GM19240 (cell line): Measurements from ENCODE around the gene SOX6.

ENCODE experiments used
- DNase-seq: peaks from one replicate; pipeline ENCODE4 v3.0.0; 2011; ENCODE audit warnings: low spot score; ENCODE audit not compliant: insufficient read length

Gene SOX6

DNA sequence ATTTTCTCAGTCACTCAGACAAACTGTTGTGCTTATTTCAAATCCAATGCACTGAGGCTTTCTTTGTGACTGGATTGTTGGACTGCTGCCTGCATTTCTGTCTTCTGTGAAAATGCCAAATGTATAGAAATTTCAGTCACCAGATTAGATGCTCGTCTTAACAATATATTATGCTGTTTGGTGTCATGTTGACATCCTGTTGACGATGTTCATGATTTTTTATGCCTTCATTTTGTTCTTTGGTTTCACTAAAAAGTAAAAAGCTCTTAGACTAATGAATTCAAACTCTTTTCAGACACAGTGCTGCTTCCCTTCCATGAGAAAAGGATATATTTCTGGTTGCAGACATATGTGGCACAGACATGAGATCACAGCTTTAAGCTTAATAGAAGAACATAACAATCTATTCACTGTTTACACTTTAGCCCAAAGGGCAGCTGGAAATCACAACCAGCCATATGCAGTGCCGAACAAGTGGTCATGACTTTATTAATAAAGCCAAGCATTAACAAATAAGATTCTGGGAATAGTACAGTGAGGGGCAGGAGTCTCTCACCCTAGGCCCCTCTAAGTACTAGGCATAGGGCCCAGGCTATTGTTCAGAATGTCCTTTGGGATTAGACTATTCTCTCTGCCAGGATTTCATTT is 9.4 kb upstream of the SOX6 start:
- DNase-seq = no peak

DNA sequence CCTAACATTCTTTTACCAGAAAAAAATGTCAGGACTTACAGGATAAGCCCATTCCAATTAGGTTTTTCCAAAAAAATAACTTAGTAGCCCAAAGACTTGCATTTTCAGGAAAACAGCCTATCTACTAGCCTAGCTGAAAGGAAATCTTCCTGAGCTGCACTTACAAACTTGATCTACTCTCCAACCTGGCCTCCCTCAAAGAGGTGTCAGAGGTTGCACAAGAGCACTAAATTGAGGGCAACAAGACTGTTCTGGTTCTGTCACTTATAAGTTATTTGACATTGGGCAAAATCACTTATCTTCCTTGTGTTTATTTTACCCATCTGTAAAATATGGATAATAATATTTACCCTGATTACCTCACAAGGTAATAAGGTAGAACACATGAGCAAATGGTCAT is 7.9 kb upstream of the SOX6 start:
- DNase-seq = no peak

DNA sequence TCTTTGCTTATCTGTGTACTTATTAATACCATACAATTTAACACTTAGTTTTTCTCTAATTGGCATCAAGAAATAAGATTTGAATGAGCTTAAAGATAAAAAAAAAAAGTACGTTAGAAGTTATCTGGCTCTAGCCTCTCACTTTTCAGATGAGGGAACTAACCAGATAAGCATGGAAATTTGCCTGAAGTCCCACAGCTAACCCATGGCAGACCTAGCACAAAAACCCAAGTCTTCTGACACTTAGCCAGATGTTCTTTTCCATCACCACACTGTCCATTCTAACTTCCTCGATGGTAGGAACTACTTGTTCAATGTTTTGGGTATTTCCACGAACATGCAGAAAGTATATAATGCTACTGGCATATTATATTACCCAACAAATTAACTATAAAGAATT is 7.4 kb upstream of the SOX6 start:
- no peak for DNase-seq

DNA sequence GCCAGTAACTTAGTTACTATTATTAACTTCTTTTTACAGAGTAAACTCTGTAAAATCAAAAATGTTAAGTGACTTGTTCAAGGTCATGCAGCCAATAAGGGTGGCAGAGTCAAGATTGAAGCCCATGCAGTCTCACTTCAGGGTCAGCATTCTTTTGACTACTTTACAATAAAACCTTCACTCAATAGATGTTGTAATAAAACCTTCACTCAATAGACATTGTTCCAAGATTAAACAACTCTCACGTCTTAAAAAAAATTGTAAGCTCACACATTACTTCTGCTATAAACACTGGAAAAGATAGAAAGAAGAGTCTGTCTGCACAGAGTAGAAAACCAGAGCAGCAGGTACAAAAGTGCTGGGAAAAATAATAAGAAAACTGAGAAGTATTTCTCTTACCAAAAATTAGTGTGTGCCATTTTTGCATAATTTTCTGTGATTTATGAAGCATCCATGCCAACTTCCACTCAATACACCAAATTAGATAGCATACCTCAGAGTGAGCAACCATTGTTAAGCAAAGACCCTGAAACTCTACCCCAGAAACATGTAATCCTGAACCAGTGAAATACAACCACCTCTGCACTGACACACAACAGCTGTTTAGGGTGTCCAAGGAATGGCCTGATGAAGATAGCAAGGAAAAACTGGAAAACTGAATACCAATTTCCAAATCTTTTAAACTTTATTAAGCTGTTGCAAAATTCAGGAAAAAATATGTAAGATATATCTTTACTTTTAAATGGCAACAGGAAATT is 4.9 kb upstream of the SOX6 start:
- no peak for DNase-seq

DNA sequence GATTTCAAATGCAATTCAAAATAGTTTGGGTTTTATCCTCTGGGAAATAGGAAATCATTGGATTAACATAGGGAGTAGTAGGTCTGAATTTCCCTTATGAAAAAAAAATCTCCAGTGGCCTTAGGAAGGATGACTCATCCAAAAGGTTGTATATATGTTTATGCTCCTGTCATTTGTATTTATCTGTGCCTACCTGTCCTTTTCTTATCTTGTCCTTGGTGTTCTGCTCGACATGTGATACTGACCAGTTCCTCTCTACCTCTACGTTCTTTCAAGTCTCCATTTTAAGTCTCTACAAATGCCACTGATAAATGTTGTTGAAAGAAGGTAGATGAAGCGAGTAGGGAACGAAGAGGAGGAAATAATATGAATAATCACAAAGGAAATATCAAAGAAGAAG is 3.0 kb upstream of the SOX6 start:
- DNase-seq = no peak

DNA sequence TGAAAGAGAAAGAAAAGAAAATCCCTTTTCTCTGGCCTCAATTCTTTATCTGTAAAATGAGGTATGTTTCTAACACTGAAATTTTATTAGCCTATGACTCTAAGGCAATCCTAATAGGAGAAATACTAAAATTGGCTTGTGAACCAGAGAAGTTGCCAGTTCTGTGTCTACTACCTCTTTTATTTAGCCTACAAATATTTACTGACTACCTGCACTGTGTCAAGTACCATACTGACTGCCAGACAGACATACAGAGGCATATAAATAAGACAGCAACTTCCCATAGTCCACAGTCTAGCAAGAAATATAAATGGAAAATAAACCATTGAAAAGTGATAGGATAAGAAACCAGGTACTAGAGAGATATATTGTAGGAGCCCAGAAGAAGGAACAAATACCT is 2.4 kb upstream of the SOX6 start:
- DNase-seq = no peak

DNA sequence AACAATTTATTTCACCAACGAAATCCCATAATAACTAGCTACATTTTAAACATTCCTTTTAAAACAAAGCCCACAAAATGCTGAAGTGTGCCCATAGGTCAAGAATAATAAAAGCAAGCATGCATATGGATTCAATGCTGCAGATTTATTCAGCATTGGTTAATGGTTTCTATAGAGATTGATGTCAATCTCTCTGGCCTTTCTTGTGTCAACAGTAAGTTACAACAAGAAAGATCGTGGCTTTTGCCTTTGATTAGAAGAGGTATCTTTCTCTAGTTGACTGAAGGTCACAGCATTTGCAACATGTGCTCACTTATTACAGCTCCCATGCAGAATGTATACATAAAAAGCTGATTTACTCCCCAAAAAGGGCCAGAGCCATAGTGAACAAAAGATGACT is 1.4 kb upstream of the SOX6 start:
- DNase-seq = no peak

DNA sequence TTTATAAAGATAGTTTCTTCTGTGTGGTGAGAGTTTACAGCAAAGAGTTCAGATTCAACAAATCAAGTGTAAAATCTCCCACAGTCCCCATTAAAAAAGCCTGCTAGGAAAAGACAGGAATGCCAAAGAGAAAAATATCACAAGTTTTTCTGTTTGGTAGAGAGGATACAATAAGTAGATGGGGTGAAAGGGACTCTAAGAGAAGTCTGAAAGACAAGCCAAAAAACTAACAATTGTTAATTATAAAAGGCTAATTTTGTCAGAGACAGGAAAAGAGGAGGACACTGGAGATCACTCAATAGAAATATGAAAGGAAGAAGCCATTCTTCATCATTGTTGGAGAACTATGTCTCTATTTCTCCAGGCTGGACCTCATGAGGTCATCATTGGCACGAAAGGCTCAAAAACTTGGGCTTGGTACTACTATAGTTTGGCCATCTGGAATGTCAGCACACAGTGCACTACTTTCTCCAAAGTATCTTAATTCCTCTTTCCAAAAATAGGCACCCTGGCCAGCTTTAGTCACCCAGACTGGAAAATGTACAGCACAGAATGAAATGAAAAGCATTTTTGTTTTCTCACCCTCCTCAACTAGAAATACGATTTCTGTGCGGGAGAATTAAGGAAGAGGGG is 531 bp upstream of the SOX6 start:
- DNase-seq = no peak

DNA sequence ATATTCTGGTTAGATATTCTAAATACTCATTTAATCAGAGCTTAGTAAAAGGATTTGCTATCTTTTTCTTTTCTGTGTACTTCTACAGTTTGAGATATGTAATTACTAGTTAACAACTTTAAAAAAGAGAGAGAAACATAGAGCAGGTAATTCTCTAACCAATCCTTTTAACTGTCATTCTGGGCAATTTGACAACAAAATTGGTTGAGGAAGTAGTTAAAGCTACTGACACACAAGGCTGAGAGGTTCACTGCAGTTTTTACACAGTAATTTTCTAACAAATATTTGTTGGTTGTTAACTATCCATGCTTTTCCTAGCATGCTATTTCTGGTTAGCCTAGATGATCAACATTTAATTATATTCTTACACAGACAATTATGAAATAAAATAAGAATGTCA is 3.6 kb downstream of the SOX6 start:
- no peak for DNase-seq

DNA sequence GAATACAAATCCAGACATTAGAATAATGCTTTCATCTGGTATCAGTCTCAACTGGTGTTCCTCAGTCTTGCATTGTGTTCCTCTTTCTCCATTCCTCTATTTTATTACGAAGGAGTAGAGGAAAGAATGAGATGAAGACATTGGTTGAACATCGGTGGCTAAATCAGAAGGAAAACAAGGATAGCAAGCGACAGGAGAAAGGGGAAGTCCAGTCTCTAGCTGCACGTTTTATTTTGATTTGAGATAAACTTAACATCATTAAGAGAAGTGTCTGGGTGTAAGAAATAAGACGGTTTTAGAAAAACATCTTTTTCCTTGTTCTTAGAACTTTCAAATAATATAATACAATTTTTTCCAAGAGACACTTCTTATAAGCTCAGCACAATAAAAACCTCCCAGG is 6.2 kb downstream of the SOX6 start:
- DNase-seq = no peak

DNA sequence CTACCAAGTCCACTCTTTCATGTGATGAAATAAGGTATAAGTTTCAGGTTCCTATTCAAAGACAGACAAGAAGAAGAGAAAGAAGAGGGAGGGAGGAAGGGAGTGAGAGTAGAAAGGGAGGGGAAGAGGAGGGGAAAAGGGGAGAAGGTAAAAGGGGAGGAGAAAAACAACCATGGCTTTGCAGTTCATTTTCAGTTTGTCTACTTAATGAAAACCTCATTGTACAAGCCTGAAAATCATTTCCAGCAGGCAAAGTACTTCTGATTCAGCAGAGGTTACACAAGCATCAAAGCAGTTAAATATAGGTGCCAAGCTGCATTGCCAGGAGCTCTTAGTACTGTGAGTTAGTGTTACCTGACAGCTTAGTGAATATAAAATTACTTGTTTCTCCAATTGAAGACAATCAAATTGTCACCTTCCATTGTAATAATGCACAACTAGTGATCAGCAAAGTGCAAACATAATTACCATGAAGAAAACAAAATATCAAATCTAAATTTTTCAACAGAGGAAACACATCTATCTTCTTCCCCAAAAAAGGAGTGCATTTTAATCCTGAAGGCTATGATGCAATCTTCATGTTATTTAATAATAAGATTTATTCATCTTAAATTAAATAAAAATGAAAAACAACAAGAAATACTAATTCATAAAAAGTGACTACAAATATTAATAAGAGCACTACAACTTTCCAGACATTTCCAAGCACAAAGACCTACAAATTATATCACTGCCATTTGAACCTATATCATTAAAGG is 8.2 kb downstream of the SOX6 start:
- no peak for DNase-seq

DNA sequence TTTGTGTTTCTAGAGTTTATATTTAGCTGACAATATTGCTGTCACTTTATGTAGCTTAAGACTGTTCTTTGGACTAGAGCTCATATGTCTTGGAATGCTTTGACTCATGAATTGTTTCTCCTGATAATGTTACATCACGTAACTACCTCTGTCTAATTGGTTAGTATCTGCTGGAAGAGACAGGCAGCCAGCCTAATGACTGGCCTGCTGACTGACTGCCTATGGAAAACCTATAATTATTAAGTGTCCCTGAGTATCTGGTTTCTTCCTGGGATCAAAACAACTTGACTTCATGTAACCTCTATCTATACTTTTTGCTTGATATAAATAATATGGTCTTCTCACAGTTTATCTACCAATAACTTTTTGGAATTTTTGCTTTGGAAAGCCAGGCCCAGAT is 9.4 kb downstream of the SOX6 start:
- no peak for DNase-seq

DNA sequence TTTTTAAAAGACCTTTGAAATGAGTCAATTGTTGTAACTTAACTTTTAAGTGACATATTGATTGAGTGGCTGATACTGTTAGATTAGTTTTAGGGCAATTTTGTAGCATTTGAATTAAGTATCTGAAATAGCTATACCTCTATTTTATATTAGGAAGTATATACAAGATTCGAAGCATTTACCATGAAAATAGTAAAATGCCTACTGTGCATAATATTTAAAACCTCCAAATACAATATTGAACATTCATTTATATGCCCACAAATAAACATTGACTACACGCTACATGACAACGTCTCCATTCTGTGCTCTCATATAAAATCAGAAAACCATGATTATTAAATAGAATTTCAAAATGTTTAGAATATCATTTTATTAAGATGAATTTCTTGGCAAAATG is 14.5 kb downstream of the SOX6 start:
- DNase-seq = no peak

DNA sequence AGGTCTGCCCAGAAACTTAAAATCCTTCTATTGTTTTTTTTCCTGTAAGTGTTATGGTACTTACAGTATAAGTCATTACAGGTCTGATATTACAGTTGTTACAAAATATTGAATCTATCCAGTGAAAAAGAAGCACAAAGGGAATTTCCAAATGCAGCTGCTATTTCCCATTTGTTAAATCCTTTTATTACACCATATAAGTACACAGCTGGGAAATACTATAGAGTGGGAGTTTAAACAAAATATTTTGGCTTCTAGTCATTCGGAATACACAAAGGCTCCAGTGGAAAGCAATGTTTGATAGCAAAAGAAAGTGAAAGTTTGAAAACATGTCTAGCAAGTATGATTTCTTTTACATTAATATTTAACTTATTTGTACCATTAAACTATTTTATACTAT is 18.0 kb downstream of the SOX6 start:
- no peak for DNase-seq

DNA sequence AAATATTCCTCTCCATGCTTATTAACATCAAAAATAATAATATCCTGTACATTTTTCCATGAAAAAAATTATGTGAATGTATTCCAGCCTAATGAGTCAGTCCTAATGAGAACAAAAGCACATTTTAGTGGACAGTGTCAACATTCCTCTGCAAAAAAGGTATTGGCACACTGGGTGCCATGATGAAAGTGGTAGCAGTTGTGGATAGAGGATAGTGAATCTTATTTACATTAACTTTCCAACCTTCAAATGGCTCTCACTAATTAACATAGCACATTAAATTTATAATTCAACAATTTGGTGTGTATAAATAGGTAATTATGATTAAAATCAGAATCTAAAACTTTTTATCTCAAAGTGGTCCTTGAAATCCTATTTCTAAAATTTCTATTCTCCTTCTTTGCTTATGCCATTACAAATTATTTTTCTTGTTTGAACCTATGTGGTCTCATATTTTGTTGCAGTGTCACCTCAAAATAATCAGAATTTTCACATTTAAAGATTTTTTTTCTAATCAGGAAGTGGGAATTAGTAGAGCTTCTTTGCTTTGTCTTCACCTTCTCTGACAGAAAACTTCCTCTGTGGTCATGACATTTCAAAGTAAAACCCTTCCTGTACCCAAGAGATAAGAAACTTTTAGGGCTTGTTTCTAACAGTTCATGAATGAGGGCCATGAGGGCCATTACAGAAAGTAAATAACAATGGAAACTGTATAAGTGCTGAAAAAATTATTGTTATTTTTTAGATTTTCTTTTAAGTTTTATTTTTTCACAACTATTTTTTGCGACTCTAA is 18.7 kb downstream of the SOX6 start:
- no peak for DNase-seq

DNA sequence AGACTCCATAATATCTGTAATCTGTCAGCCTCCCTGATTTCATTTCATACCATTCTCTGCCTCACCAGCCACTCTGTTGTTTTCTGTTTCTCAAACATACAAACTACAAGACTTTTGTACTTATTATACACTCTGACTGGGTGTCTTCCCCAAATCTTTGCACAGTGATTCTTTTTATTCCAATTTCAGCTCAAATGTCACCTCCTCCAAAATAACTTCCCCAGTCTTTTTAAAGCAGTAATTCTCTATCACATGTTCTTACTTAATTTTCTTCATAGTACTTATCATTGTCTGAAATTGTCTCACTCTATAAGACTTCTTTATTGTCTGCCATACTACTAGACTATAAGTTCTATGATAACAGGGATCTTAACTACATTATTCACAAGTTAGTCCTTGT is 19.6 kb downstream of the SOX6 start:
- no peak for DNase-seq

DNA sequence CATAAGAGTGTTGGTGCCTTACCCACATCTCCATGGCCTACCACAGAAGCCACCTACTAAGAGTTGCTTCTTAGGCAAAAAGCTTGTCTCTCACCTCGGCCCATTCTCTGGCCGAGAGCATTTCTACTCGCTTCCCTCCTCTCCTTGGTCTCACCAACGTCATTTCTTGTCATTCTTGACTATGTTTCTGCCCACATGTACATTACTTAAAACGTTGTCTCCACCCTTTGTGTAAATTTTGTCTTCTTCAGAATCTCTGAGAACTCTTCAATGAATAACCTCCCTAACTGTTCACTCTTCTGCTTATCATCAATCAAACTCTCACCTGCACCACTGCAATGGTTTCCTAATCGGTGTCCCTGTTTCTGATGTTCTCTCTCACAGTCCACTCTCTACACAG is 20.1 kb downstream of the SOX6 start:
- DNase-seq = no peak

DNA sequence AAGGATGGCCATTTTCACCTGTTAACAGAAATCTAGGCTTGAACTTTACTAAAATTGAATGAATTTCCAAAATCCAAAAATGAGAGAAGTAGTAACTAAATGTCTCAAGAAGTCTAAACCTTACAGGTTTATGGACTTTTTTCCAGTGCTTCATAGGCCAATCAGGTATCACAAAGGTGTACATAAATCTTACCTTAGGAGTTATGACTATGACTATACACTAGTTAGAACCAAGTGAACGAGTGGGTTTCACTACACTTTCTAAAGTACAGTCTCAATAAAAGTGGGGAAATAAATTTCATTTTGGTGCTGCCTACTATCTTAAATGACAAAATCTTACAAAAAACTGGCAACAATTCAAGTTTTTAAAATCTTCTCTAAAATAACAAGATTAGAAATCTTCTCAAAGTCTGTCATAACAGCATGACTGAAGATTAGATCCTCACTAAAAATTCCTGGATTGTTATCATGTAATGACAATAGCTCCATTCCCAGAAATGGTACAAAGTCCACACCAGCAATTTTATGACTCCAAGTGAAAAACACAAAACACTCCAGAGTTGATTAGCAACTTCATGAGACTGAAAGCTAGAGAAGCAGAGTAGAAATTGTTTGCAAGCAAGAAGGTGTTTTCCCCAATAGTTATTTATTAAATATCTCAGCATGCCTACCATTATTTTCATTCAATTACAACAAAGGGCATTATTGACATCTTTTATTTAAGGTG is 20.9 kb downstream of the SOX6 start:
- no peak for DNase-seq

DNA sequence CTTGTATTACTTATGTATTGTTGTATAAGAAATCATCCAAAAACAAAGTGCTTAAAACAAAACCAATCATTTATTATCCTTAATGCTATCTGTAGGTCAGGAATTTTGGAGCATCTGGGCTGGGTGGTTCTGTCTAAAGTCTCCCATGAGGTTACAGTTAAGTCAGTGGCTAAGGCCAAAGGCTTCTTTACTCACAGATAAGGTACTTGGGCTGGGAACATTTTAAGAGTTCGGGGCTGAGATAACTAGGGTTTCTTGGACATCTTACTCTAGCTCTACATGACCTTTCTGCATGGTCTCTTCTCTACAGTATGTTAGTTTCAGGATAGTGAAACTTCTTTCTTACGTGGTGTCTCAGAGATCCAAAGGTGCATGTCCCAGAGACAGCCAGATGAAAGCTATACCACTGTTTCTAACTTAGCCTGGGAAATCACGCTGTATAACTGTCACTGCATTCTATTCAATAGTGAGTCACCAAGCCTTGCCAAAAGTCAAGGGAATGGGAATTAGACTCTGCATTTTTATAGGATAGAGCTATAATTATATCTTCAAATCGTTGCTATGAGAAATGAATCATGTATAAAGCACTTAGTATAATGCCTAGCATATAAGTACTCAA is 29.6 kb downstream of the SOX6 start:
- no peak for DNase-seq

DNA sequence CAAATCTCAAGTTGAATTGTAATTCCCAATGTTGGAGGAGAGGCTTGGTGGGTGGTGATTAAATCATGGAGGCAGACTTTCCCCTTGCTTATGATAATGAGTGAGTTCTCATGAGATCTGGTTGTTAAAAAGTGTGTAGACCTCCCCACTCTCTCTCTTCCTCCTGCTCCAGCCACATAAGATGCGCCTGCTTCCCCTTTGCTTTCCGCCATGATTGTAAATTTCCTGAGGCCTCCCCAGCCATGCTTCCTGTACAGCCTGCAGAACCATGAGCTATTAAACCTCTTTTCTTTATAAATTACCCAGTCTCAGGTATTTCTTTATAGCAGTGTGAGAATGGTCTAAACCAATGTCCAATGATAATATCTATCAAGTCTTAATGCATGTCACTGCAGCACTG is 34.2 kb downstream of the SOX6 start:
- DNase-seq = no peak
